NCI-H82 treated with DMSO at 0.1 percent for 48 hours (cell line): ENCODE results near the gene RPL11.
"Not testable (repeated sequence)": the region's sequence is repeated elsewhere in the genome, so short reads cannot be mapped to it uniquely, and the experiment has no call there.

Source experiments
- DNase-seq: peaks from one replicate; lab custom pipeline; 2025; ENCODE audit not compliant: unreplicated experiment; lab: John Stamatoyannopoulos, UW

Gene RPL11

GRCh38 chr1:23727362-23727811 is 35.8 kb downstream of the RPL11 start:
- no peak for DNase-seq

- no peak for DNase-seq
Measured at GRCh38 chr1:23732363-23733224, 41.0 kb downstream of the RPL11 start.

GRCh38 chr1:23733281-23733680 is 41.7 kb downstream of the RPL11 start:
- DNase-seq: not testable (repeated sequence)

GRCh38 chr1:23736437-23737134 is 45.0 kb downstream of the RPL11 start:
- no peak for DNase-seq

- DNase-seq: no peak
Measured at GRCh38 chr1:23741609-23742008, 50.0 kb downstream of the RPL11 start.

GRCh38 chr1:23742670-23743286 is 51.2 kb downstream of the RPL11 start:
- no peak for DNase-seq

GRCh38 chr1:23743287-23744152 is 51.9 kb downstream of the RPL11 start, which contains the start of gene ELOA:
Gene ELOA, plus strand, starts transcription at chr1:23743471. Its CDS starts 33 bp downstream, at chr1:23743504.
- peak; percentile 52 for DNase-seq

- DNase-seq: no peak
Measured at GRCh38 chr1:23745515-23745914, 53.9 kb downstream of the RPL11 start.
